T-cell (primary cell): ENCODE results near the gene PDGFC. TPM values are rescaled to one million over a fixed set of nuclear protein-coding genes. Genes with fewer than 3 reads are reported as not detected.

Experiments used
- ATAC-seq, 4 experiments: fragments of 200-7000 bp in 3 of 4; fragments of 150-1000 bp in 1 of 4; cut with Tn5 transposase; replicated peaks in 1 of 4; 1 replicate in 3 of 4; 2 replicates in 1 of 4; pipeline ENCODE4 v1.10.0; 2021; ENCODE audit warnings: moderate library complexity in 3 of 4, mild to moderate bottlenecking in 2 of 4, moderate number of reproducible peaks in 1 of 4
- CTCF ChIA-PET, 2 donors: fragments of 300-600 bp; sonication (Branson Sonifier 250); formaldehyde crosslinking; loops; one replicate each; lab custom pipeline; 2022; ENCODE audit warnings: antibody characterized with exemption in 2 of 2; lab: Charles Lee
- POLR2A ChIA-PET, 2 donors: fragments of 300-600 bp; sonication (Branson Sonifier 250); formaldehyde crosslinking; loops; one replicate each; lab custom pipeline; 2022; ENCODE audit warnings: antibody characterized with exemption in 2 of 2; lab: Charles Lee
- DNase-seq, 35 experiments: peaks; one replicate each; pipeline versions ENCODE4 v3.0.0 to v3.0.0-alpha.2; 2013 to 2023
- H3K27ac ChIP-seq: one replicate; pipeline ENCODE4 v1.5.1; 2013; ENCODE audit warnings: low read length
- H3K27me3 ChIP-seq, 2 experiments: replicated peaks in 1 of 2; 1 replicate in 1 of 2; 2 replicates in 1 of 2; pipeline versions ENCODE4 v1.6.1 to v1.7.0; 2013; ENCODE audit warnings: low read length in 1 of 2, mixed read lengths in 1 of 2; ENCODE audit not compliant: control insufficient read depth in 2 of 2, insufficient read depth in 2 of 2; ENCODE audit errors: extremely low read depth in 1 of 2
- H3K36me3 ChIP-seq, 2 donors: 1 replicate in 1 of 2; 2 replicates in 1 of 2; pipeline versions ENCODE4 v1.6.1 to v1.7.0; 2013; ENCODE audit warnings: low read length in 1 of 2; ENCODE audit not compliant: control insufficient read depth in 2 of 2, insufficient read depth in 1 of 2; ENCODE audit errors: extremely low read depth in 1 of 2
- H3K4me1 ChIP-seq, 2 experiments: 1 replicate in 1 of 2; 2 replicates in 1 of 2; pipeline versions ENCODE4 v1.6.1 to v1.7.0; 2013; ENCODE audit warnings: low read length in 2 of 2, mixed read lengths in 1 of 2; ENCODE audit not compliant: insufficient read depth in 2 of 2, control insufficient read depth in 1 of 2; ENCODE audit errors: extremely low read depth in 1 of 2
- H3K4me3 ChIP-seq, 2 donors: 1 replicate in 1 of 2; 2 replicates in 1 of 2; pipeline versions ENCODE4 v1.5.1 to v1.7.0; 2013; ENCODE audit warnings: mild to moderate bottlenecking in 2 of 2, low read length in 1 of 2, moderate library complexity in 1 of 2; ENCODE audit not compliant: control insufficient read depth in 1 of 2; ENCODE audit errors: extremely low read depth in 1 of 2
- H3K9me3 ChIP-seq: 2 replicates; pipeline ENCODE4 v1.7.0; 2013
- H3K27ac Mint-ChIP-seq, 2 donors: one replicate each; pipeline ENCODE4 v1.8.0; 2020 to 2021; ENCODE audit warnings: mild to moderate bottlenecking in 2 of 2, mixed read lengths in 2 of 2
- H3K27me3 Mint-ChIP-seq, 2 donors: one replicate each; pipeline ENCODE4 v1.8.0; 2021 to 2022; ENCODE audit warnings: mixed read lengths in 2 of 2
- H3K36me3 Mint-ChIP-seq: one replicate; pipeline ENCODE4 v1.8.0; 2021; ENCODE audit warnings: mixed read lengths
- H3K4me1 Mint-ChIP-seq, 3 donors: one replicate each; pipeline ENCODE4 v1.8.0; 2020 to 2022; ENCODE audit warnings: mixed read lengths in 3 of 3, mild to moderate bottlenecking in 1 of 3
- H3K4me3 Mint-ChIP-seq, 3 donors: one replicate each; pipeline ENCODE4 v1.8.0; 2020 to 2022; ENCODE audit warnings: mild to moderate bottlenecking in 3 of 3, mixed read lengths in 3 of 3, moderate library complexity in 3 of 3
- H3K9me3 Mint-ChIP-seq, 3 donors: one replicate each; pipeline ENCODE4 v1.8.0; 2020 to 2022; ENCODE audit warnings: mixed read lengths in 3 of 3
- WGBS: methylation state at CpG from one replicate; pipeline ENCODE4 v1.1.5; 2013; ENCODE audit warnings: missing lambda C conversion rate; ENCODE audit not compliant: insufficient coverage; 5-methylcytosine and 5-hydroxymethylcytosine counted together
- total RNA-seq, 35 experiments: library from RNA in 6 of 35; stranded (reverse) in 6 of 35; fragments of 120-200 nt in 1 of 35; gene quantifications; one replicate each; pipeline versions ENCODE4 v1.2.1 to v1.2.4 and lab custom pipeline; 2013 to 2026

PDGFC gene
- total RNA-seq, 5 donors from 2014 or later (not counting 1 experiment from before 2014, with no cell fraction given) = 0.12 to 1.5 (median 0.47) TPM

DNA sequence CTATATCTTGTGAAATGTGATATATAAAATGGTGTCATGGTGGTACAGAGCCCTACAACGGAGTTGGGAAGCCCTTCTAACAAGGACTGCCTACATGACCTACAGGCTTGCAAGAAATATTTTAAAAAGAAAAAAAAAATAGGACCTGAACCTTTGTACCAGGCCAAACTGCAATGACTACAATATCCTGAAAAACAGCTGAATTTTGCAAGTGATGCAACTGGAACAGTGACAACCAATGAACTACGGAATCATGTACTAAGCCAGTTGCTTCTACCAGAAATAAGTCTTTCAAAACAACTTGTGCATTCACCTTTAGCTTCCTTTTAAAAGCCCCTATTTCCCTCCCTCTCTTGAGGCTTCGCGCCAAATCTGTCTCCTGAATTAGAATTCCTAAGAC lies 58.4 kb downstream of the PDGFC start:
- Histone ChIP-seq H3K4me1 (no peaks in the 10 kb centered on the region), H3K27me3 (no peaks in the 10 kb centered on the region), H3K36me3 (no peaks in the 10 kb centered on the region), H3K4me3 (no peak overlapping the region), H3K9me3 (no peaks in the 10 kb centered on the region), H3K27ac (no peak overlapping the region)
- POLR2A ChIA-PET = no interaction called here
- WGBS = 64% methylated on average over 1 of the region's 4 CpGs
- peaks cover 2 to 6% (median 6%) of the 10 kb centered on the region in 3 donors for H3K9me3 Mint-ChIP-seq
- H3K27me3 Mint-ChIP-seq = no peaks in the 10 kb centered on the region
- no peak for DNase-seq
- H3K36me3 Mint-ChIP-seq = no peaks in the 10 kb centered on the region
- H3K4me1 Mint-ChIP-seq = no peaks in the 10 kb centered on the region
- no peak for ATAC-seq
- no peak overlapping the region for H3K27ac Mint-ChIP-seq
- no peak overlapping the region for H3K4me3 Mint-ChIP-seq
- CTCF ChIA-PET = no interaction called here

DNA sequence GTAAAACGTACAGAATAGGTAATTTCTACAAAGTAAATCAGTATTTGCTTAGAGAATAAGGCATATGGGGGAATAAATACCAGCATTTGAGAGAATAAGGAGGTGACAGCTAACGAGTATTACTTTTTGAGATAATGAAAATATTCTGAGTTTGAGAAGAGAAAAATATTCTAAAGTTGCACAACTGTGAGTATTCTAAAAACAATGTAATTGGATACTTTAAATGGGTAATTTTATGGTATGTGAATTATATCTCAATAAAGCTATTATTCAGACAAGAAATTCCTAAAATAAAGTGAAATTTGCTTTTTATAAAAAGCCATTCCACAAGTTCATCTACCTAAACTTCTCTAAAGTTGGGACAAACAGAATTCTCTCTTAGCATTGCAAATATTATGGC lies 62.6 kb downstream of the PDGFC start:
- ChIA-PET POLR2A (no interaction called here), CTCF (no interaction called here)
- no peak overlapping the region for H3K27ac Mint-ChIP-seq
- no peak overlapping the region for H3K4me3 ChIP-seq
- H3K27me3 ChIP-seq = no peaks in the 10 kb centered on the region
- H3K9me3 Mint-ChIP-seq = peaks cover 0 to 2% (median 1%) of the 10 kb centered on the region in 3 donors
- H3K4me1 ChIP-seq = no peaks in the 10 kb centered on the region
- H3K27me3 Mint-ChIP-seq = no peaks in the 10 kb centered on the region
- no peaks in the 10 kb centered on the region for H3K9me3 ChIP-seq
- ATAC-seq = no peak
- H3K27ac ChIP-seq = no peak overlapping the region
- H3K36me3 Mint-ChIP-seq = no peaks in the 10 kb centered on the region
- DNase-seq = no peak
- no peak overlapping the region for H3K4me3 Mint-ChIP-seq
- no CpG with 5 or more reads among the region's 2 CpGs for WGBS
- no peaks in the 10 kb centered on the region for H3K4me1 Mint-ChIP-seq
- no peaks in the 10 kb centered on the region for H3K36me3 ChIP-seq

DNA sequence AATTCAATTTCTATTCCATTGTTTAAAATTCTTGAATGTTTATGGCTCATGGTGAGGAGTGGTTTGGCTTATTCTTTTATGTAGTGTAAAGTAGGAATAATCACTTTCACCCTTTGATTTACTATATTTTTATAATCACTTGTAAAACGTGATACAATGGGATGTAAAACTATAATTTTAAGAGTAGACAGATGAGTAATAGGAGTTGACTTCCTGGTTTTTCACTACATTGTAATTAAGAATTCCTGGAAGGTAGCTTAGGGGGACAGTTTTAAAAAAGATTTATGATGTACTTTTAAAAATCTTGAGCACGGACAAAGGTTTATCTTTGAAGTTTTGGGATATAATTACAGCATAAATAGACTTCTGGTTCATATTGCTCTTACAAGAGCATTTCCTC lies 65.3 kb downstream of the PDGFC start:
- H3K27me3 Mint-ChIP-seq = no peaks in the 10 kb centered on the region
- H3K9me3 Mint-ChIP-seq = peaks cover under 1 to 2% (median under 1%) of the 10 kb centered on the region in 3 donors
- ChIA-PET POLR2A (no interaction called here), CTCF (no interaction called here)
- no peak for ATAC-seq
- Histone ChIP-seq H3K27me3 (no peaks in the 10 kb centered on the region), H3K27ac (no peak overlapping the region), H3K4me1 (no peaks in the 10 kb centered on the region), H3K36me3 (no peaks in the 10 kb centered on the region), H3K4me3 (no peak overlapping the region), H3K9me3 (no peaks in the 10 kb centered on the region)
- WGBS = no CpG with 5 or more reads among the region's 2 CpGs
- no peak for DNase-seq
- H3K36me3 Mint-ChIP-seq = no peaks in the 10 kb centered on the region
- H3K4me3 Mint-ChIP-seq = no peak overlapping the region
- H3K27ac Mint-ChIP-seq = no peak overlapping the region
- no peaks in the 10 kb centered on the region for H3K4me1 Mint-ChIP-seq

DNA sequence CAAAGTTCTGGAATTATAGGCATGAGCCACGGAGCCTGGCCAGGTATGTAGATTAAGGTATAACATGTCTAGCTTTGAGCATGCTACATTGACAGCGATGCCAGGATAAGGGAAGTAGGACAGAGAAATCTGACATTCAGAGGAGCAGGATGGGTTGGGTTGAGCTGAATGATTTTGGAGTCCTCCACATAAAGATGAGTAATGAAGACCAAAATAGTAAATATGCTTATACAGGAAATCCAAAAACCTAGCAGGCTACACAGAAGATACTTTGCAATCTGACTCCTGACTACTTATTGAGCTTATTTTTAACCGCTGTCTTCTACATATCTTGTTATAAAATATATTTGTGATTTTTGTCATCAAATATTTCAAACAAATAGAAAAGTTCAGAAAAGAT lies 69.7 kb downstream of the PDGFC start:
- H3K27ac ChIP-seq = no peak overlapping the region
- no peaks in the 10 kb centered on the region for H3K27me3 ChIP-seq
- Mint-ChIP-seq H3K36me3 (no peaks in the 10 kb centered on the region), H3K4me3 (no peak overlapping the region), H3K9me3 (peaks cover 3 to 9% (median 7%) of the 10 kb centered on the region in 3 donors), H3K27ac (no peak overlapping the region), H3K27me3 (no peaks in the 10 kb centered on the region), H3K4me1 (no peaks in the 10 kb centered on the region)
- no peaks in the 10 kb centered on the region for H3K36me3 ChIP-seq
- DNase-seq (no peak), ATAC-seq (no peak)
- no peaks in the 10 kb centered on the region for H3K4me1 ChIP-seq
- no peaks in the 10 kb centered on the region for H3K9me3 ChIP-seq
- ChIA-PET POLR2A (no interaction called here), CTCF (no interaction called here)
- 100% methylated on average over 1 of the region's 3 CpGs for WGBS
- no peak overlapping the region for H3K4me3 ChIP-seq

DNA sequence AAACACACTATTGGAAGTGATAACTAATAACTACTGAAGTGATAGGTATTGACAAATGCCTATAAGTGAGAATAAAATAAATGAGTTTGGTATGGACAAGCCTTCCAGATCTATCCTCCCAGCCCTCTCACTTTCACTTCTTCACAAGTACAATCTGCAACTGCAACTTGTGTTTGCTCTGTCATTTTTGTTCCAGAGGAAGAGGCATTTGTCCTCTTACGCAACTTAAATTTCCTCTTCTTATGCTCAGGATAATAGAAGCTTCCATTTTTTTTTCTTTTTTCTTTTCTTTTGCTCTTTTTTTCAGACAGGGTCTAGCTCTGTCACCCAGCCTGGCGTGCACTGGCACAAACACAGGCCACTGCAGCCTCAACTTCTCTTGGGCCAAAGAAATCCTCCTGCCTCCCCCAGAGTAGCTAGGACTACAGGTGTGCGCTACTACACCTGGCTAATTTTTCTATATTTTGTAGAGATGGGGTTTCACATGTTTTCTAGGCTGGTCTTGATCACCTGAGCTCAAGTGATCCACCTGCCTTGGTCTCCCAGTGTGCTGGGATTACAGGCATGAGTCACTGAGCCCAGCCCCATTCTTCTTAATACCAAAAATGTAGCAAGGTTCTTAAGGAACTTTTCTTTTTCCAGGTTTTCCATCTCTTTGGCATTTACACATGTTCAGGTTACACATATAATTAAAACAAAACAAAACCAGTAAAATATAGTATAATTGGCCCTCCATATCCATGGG lies 73.1 kb downstream of the PDGFC start:
- no peaks in the 10 kb centered on the region for H3K27me3 Mint-ChIP-seq
- no peak overlapping the region for H3K4me3 Mint-ChIP-seq
- no peaks in the 10 kb centered on the region for H3K4me1 Mint-ChIP-seq
- no peak overlapping the region for H3K27ac Mint-ChIP-seq
- no peaks in the 10 kb centered on the region for H3K36me3 Mint-ChIP-seq
- H3K9me3 ChIP-seq = no peaks in the 10 kb centered on the region
- POLR2A ChIA-PET = no interaction called here
- no peaks in the 10 kb centered on the region for H3K27me3 ChIP-seq
- CTCF ChIA-PET = no interaction called here
- WGBS = 63% methylated on average over 1 of the region's 3 CpGs
- H3K4me1 ChIP-seq = no peaks in the 10 kb centered on the region
- peaks cover 3 to 13% (median 12%) of the 10 kb centered on the region in 3 donors for H3K9me3 Mint-ChIP-seq
- no peaks in the 10 kb centered on the region for H3K36me3 ChIP-seq
- ATAC-seq (no peak), DNase-seq (no peak)
- H3K27ac ChIP-seq = no peak overlapping the region
- H3K4me3 ChIP-seq = no peak overlapping the region

DNA sequence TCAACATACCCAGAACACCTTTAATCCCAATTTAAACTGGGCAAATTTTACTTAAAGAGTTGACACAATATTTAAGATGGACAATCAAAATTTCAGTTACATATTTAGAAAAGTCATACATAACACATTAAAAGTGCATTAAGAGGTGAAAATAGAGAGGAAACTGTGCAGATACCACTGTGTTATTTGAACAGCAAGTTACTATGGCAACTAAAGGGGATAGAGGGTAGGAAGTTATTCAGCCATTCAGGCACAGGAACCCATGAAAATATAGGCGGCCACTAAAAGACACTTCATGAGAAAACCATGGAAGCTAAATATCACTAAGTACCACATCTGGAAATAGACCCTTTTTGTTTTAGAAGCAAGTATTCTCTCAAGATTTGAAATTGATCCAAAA lies 75.1 kb downstream of the PDGFC start:
- no CpG with 5 or more reads among the region's 1 CpG for WGBS
- CTCF ChIA-PET = no interaction called here

More for the DNA sequence above, 75.1 kb downstream of the PDGFC start:
- Histone ChIP-seq H3K4me1 (no peaks in the 10 kb centered on the region), H3K27ac (no peak overlapping the region), H3K9me3 (no peaks in the 10 kb centered on the region), H3K4me3 (no peak overlapping the region), H3K36me3 (no peaks in the 10 kb centered on the region), H3K27me3 (no peaks in the 10 kb centered on the region)
- POLR2A ChIA-PET = no interaction called here
- ATAC-seq = no peak
- H3K36me3 Mint-ChIP-seq = no peaks in the 10 kb centered on the region
- H3K9me3 Mint-ChIP-seq = peaks cover 3 to 16% (median 12%) of the 10 kb centered on the region in 3 donors
- no peaks in the 10 kb centered on the region for H3K27me3 Mint-ChIP-seq
- no peaks in the 10 kb centered on the region for H3K4me1 Mint-ChIP-seq
- DNase-seq = no peak
- no peak overlapping the region for H3K4me3 Mint-ChIP-seq
- no peak overlapping the region for H3K27ac Mint-ChIP-seq
